Peyer's patch (tissue), 4 donors: ENCODE data around the gene ANKMY1. TPM values are rescaled to one million over a fixed set of nuclear protein-coding genes. Genes with fewer than 3 reads are reported as not detected.
"Not testable (repeated sequence)": the region's sequence is repeated elsewhere in the genome, so short reads cannot be mapped to it uniquely, and the experiment has no call there.

Source experiments
- DNase-seq, 3 donors: peaks; one replicate each; pipeline ENCODE4 v3.0.0-alpha.2; 2017 to 2019
- H3K27ac ChIP-seq, 4 donors: fragments of 200-600 bp; sonication (generic); one replicate each; pipeline ENCODE4 v1.5.1; 2016 to 2019
- H3K27me3 ChIP-seq, 2 donors: fragments of 200-600 bp; sonication (generic); one replicate each; pipeline ENCODE4 v1.5.1; 2019
- H3K36me3 ChIP-seq, 3 donors: fragments of 200-600 bp; sonication (generic); one replicate each; pipeline ENCODE4 v1.5.1; 2016 to 2019
- H3K4me1 ChIP-seq, 4 donors: fragments of 200-600 bp; sonication (generic); one replicate each; pipeline ENCODE4 v1.5.1; 2016 to 2019
- H3K4me3 ChIP-seq, 4 donors: fragments of 200-600 bp; sonication (generic); 1 replicate in 3 of 4; 2 replicates in 1 of 4; pipeline ENCODE4 v1.5.1; 2016 to 2019; ENCODE audit warnings: mild to moderate bottlenecking in 1 of 4
- H3K9me3 ChIP-seq, 4 donors: fragments of 200-600 bp; sonication (generic); one replicate each; pipeline ENCODE4 v1.5.1; 2016 to 2019; ENCODE audit warnings: mild to moderate bottlenecking in 1 of 4
- POLR2A ChIP-seq, 2 donors: fragments of 450-650 bp; IDR thresholded peaks; one replicate each; pipeline ENCODE4 v1.5.1; 2017; ENCODE audit warnings: antibody characterized with exemption in 2 of 2, mild to moderate bottlenecking in 2 of 2, moderate library complexity in 2 of 2
- total RNA-seq, 4 donors: library from RNA; depleted of rRNA; stranded (reverse); fragments of >200 nt; gene quantifications; one replicate each; pipeline ENCODE4 v1.1.0, GENCODE V29; 2016
- TF ChIP-seq, protein P1 (sequence below), 6 experiments: fragments of 450-650 bp in 4 of 6; fragments of 200-600 bp in 2 of 6; sonication (generic) in 1 of 6; IDR thresholded peaks; one replicate each; pipeline ENCODE4 v1.5.1; 2017 to 2019; ENCODE audit warnings: antibody characterized with exemption in 6 of 6, mild to moderate bottlenecking in 3 of 6, moderate library complexity in 1 of 6

Gene ANKMY1
- total RNA-seq, 4 donors from 2014 or later = 27.8 to 89.1 (median 40.1) TPM

DNA sequence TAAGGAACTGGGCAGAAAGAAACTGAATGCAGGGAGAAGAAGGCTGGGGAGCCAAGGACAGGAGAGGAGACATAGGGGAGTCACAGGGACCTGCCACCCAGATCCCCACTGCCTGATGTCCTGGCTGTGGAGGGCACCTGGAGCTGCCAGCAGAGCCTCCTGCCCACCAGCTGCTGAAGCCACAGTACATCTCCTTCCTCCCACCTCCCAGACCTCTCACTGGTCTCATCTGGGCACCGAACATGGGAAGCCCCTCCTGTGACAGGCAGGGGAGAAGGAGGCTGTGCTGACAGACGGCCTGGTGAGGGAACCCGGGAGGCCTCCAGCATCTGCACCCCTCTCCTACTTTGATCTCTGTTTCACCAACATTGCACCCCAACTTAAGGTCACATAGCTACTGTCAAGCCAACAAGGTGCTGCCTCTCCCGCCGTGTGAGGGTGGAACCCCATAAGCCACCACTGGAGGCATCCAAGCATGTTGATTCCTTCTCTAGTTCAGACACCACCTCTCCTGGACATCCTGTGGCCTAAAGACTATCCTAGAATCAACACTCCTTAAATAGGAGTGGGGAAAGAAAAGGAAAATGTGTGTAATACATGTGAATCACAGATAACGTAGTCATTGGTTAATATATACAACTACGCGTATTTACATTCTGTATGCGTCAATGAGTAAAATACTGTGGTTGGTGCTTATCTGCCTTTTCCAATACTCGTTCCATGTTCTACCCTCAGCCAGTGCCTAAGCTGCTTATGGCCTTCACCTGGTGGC is 7.0 kb upstream of the ANKMY1 start:
- Histone ChIP-seq H3K9me3 (no peaks in the 10 kb centered on the region), H3K4me1 (peaks cover 0 to 57% (median 49%) of the 10 kb centered on the region in 4 donors), H3K27me3 (no peaks in the 10 kb centered on the region), H3K27ac (peak overlapping the region; percentile 92 to 99 (median 97)), H3K4me3 (peak overlapping the region in 2 of 4 donors; percentile 45 to 92), H3K36me3 (no peaks in the 10 kb centered on the region)
- TF ChIP-seq, protein P1, sequence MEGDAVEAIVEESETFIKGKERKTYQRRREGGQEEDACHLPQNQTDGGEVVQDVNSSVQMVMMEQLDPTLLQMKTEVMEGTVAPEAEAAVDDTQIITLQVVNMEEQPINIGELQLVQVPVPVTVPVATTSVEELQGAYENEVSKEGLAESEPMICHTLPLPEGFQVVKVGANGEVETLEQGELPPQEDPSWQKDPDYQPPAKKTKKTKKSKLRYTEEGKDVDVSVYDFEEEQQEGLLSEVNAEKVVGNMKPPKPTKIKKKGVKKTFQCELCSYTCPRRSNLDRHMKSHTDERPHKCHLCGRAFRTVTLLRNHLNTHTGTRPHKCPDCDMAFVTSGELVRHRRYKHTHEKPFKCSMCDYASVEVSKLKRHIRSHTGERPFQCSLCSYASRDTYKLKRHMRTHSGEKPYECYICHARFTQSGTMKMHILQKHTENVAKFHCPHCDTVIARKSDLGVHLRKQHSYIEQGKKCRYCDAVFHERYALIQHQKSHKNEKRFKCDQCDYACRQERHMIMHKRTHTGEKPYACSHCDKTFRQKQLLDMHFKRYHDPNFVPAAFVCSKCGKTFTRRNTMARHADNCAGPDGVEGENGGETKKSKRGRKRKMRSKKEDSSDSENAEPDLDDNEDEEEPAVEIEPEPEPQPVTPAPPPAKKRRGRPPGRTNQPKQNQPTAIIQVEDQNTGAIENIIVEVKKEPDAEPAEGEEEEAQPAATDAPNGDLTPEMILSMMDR (IDR thresholded peaks at IDR 0.05) = no peak
- no peak for TF ChIP-seq POLR2A (IDR thresholded peaks at IDR 0.05)
- peak; percentile 28 to 56 (median 45) for DNase-seq

DNA sequence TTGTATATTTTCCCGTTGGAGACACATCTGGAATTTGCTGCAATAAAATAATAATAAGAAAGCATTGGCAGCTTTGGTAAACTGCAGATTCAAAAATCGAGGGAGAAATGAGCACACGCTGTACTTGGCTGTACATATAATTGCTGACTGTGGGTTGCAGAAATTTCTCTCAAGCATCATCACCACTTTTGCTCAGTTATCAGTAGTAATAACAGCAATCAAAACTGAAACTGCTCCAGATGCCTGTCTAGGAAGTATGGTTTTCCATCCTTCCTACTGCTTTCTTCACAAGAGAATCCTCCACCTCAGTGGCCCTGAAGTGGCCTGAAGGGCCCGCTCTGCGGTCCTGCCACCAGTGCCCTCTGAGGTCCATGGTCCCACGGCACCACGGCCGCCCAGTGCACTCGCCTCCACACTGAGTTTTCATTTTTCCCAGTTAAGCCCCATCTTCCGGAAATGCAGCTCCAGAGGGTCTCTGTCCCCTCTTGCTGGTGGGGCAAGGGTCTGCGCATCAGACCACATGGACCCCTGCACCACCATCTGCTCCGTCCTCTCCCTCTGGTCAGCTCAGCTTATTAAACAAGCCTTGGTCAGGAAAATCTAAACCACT is 6.3 kb upstream of the ANKMY1 start:
- DNase-seq = peak in 2 of 3 donors; percentile 12 to 41

DNA sequence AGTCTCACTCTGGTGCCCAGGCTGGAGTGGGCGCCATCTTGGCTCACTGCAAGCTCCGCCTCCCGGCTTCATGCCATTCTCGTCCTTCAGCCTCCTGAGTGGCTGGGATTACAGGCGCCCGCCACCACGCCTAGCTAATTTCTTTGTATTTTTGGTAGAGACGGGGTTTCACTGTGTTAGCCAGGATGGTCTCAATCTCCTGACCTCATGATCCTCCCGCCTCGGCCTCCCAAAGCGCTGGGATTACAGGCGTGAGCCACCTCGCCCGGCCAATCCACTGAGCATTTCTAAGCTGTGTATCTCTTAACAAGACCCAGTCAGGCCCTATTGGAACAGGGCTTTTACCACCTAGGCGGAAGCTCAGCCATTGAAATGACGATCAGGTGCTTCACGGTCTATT is 5.4 kb upstream of the ANKMY1 start:
- not testable (repeated sequence) for H3K9me3 ChIP-seq, H3K36me3 ChIP-seq, H3K4me3 ChIP-seq, H3K27me3 ChIP-seq
- DNase-seq = peak in 1 of 3 donors; percentile 36
- Histone ChIP-seq H3K27ac (peak overlapping the region in 1 of 4 donors; percentile 13), H3K4me1 (peaks cover 0 to 59% (median 45%) of the 10 kb centered on the region in 4 donors)

More for the DNA sequence above, 6.3 kb upstream of the ANKMY1 start:
- H3K27ac ChIP-seq = peak overlapping the region in 2 of 4 donors; percentile 95 to 99
- H3K4me1 ChIP-seq = peaks cover 0 to 57% (median 46%) of the 10 kb centered on the region in 4 donors
- no peaks in the 10 kb centered on the region for H3K27me3 ChIP-seq
- TF ChIP-seq POLR2A (IDR thresholded peaks at IDR 0.05) = no peak
- TF ChIP-seq, protein P1 (IDR thresholded peaks at IDR 0.05) = no peak
- H3K9me3 ChIP-seq = no peaks in the 10 kb centered on the region
- H3K36me3 ChIP-seq = no peaks in the 10 kb centered on the region
- no peak overlapping the region for H3K4me3 ChIP-seq

DNA sequence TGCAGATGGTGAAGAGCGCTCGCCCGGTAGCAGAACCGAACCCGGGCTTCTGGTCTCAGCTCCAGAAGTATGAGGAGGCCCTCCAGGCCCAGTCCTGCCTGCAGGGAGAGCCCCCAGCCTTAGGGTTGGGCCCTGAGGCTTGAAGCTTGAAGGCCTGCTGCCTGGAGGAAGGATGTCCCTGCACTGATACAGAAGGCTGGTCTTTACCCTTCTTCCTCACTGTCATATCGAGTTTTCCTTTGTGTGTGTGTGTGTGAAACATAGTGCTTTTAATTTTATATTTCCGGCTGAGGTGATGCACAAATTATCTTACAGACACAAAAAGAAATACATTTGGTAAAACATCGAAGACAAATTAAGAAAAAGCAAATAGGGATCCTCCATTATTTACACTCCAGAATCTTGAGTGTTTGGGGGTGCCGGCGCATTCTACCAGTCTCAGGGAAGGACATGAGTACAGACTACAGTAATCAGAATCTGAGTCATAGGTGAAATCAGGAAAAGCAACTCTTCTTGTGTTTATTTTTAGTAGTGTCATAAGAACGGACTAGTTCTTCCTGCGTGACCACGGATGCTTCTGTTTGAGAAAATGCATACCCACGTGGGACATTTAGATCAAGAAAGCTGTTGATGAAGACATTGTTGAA is 3.7 kb upstream of the ANKMY1 start:
- TF ChIP-seq POLR2A (IDR thresholded peaks at IDR 0.05) = no peak
- TF ChIP-seq, protein P1 (IDR thresholded peaks at IDR 0.05) = peak in 1 of 6 experiments; percentile 8
- Histone ChIP-seq H3K27ac (peak overlapping the region; percentile 97 to 100 (median 99)), H3K27me3 (no peaks in the 10 kb centered on the region), H3K4me1 (peaks cover 4 to 57% (median 41%) of the 10 kb centered on the region in 4 donors), H3K4me3 (peak overlapping the region; percentile 81 to 98 (median 90)), H3K9me3 (no peaks in the 10 kb centered on the region), H3K36me3 (no peaks in the 10 kb centered on the region)
- peak in 2 of 3 donors; percentile 27 to 51 for DNase-seq

DNA sequence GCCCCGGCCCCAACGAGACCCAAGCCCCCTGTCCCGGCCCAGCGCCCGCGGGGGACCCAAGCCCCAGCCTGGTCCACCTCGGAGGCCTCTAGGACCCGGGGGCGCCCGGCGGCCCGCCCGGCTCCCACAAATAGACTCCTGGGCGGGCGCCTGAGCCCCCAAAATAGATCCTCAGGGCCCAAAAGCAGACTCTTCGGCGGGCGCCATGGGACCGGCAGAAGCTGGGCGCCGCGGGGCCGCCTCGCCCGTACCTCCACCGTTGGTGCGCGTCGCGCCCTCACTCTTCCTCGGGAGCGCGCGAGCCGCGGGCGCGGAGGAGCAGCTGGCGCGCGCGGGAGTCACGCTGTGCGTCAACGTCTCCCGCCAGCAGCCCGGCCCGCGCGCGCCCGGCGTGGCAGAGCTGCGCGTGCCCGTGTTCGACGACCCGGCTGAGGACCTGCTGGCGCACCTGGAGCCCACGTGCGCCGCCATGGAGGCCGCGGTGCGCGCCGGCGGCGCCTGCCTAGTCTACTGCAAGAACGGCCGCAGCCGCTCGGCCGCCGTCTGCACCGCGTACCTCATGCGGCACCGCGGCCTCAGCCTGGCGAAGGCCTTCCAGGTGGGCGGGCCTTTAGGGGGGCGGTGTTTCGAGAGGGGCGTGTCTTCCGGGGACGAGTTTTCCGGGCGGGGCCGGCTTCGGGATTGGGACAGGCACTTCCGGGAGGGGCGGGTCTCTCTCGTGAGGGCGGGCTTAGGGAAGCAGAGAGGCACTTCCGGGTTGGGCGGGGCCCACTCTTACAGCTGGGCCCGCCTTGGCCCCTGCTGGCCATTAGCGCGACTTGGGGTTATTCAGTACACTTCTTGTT is 2.9 kb upstream of the ANKMY1 start:
- Histone ChIP-seq H3K9me3 (no peaks in the 10 kb centered on the region), H3K27ac (peak overlapping the region; percentile 97 to 100 (median 99)), H3K36me3 (no peaks in the 10 kb centered on the region), H3K4me1 (peaks cover 4 to 52% (median 35%) of the 10 kb centered on the region in 4 donors), H3K27me3 (no peaks in the 10 kb centered on the region), H3K4me3 (peak overlapping the region; percentile 81 to 98 (median 90))
- TF ChIP-seq, protein P1 (IDR thresholded peaks at IDR 0.05) = peak in 4 of 6 experiments; percentile 38 to 62 (median 52)
- TF ChIP-seq POLR2A (IDR thresholded peaks at IDR 0.05) = peak; percentile 79 to 83
- peak; percentile 100 for DNase-seq
